Testis (tissue), 5 donors: ENCODE measurements around the gene MAN2A2. TPM values are rescaled to one million over a fixed set of nuclear protein-coding genes. Genes with fewer than 3 reads are reported as not detected.

Source experiments
- DNase-seq: peaks from one replicate; pipeline ENCODE4 v3.0.0-alpha.2; 2019
- H3K27ac ChIP-seq, 2 donors: fragments of 200-600 bp; sonication (generic); one replicate each; pipeline ENCODE4 v1.5.1; 2019
- H3K27me3 ChIP-seq: fragments of 200-600 bp; sonication (generic); one replicate; pipeline ENCODE4 v1.5.1; 2019
- H3K36me3 ChIP-seq: fragments of 200-600 bp; sonication (generic); one replicate; pipeline ENCODE4 v1.5.1; 2017; ENCODE audit warnings: low read depth; ENCODE audit errors: missing control alignments
- H3K4me1 ChIP-seq: fragments of 200-600 bp; sonication (generic); one replicate; pipeline ENCODE4 v1.5.1; 2019
- H3K4me3 ChIP-seq, 2 donors: fragments of 200-600 bp; sonication (generic); one replicate each; pipeline ENCODE4 v1.5.1; 2017 to 2019
- H3K9me3 ChIP-seq: fragments of 200-600 bp; sonication (generic); one replicate; pipeline ENCODE4 v1.5.1; 2017
- CTCF ChIP-seq, 3 experiments: fragments of 450-650 bp in 2 of 3; fragments of 200-600 bp in 1 of 3; sonication (generic) in 1 of 3; IDR thresholded peaks; one replicate each; pipeline ENCODE4 v1.5.1; 2016 to 2019; ENCODE audit warnings: antibody characterized with exemption in 3 of 3, mild to moderate bottlenecking in 2 of 3, moderate library complexity in 1 of 3
- POLR2A ChIP-seq: fragments of 450-650 bp; IDR thresholded peaks from one replicate; pipeline ENCODE4 v1.6.1; 2017; ENCODE audit warnings: antibody characterized with exemption, mild to moderate bottlenecking, moderate library complexity
- WGBS, 2 donors: methylation state at CpG; one replicate each; pipeline ENCODE4 v1.1.5; 2018; 5-methylcytosine and 5-hydroxymethylcytosine counted together
- intact Hi-C: fragments of 100-400 bp; cut with DNase I; formaldehyde crosslinking; loops from one replicate; pipeline ENCODE4 v1.15.1; 2023; ENCODE audit warnings: low total_unique reads
- long read RNA-seq, 2 donors: transcript quantifications; one replicate each; lab custom pipeline, GENCODE V29; 2026
- polyA plus RNA-seq: library from polyadenylated mRNA; stranded (reverse); fragments of 350-450 nt; fragmentation: Illumina TruSeq; extraction: RNeasy Lipid Tissue Mini Kit (QIAGEN cat#74804); gene quantifications from one replicate; pipeline ENCODE4 v1.2.3, GENCODE V29; 2014; ENCODE audit warnings: low read depth, low replicate concordance; ENCODE audit not compliant: insufficient read depth
- total RNA-seq, 2 donors: library from RNA; depleted of rRNA; stranded (reverse); fragments of >200 nt; gene quantifications; one replicate each; pipeline ENCODE4 v1.2.3, GENCODE V29; 2016

MAN2A2 gene
- total RNA-seq: 100 to 1,000 TPM; 128 to 151 TPM
- polyA plus RNA-seq: 101 TPM
- long read RNA-seq, donor 1: 0 reads
- long read RNA-seq, donor 2, full-length matches to known transcripts: 2 of 2 reads
- long read RNA-seq, donor 2, partial matches to known transcripts: 0 of 2 reads
- long read RNA-seq, donor 2, other reads (novel, unspliced or antisense): 0 of 2 reads

DNA sequence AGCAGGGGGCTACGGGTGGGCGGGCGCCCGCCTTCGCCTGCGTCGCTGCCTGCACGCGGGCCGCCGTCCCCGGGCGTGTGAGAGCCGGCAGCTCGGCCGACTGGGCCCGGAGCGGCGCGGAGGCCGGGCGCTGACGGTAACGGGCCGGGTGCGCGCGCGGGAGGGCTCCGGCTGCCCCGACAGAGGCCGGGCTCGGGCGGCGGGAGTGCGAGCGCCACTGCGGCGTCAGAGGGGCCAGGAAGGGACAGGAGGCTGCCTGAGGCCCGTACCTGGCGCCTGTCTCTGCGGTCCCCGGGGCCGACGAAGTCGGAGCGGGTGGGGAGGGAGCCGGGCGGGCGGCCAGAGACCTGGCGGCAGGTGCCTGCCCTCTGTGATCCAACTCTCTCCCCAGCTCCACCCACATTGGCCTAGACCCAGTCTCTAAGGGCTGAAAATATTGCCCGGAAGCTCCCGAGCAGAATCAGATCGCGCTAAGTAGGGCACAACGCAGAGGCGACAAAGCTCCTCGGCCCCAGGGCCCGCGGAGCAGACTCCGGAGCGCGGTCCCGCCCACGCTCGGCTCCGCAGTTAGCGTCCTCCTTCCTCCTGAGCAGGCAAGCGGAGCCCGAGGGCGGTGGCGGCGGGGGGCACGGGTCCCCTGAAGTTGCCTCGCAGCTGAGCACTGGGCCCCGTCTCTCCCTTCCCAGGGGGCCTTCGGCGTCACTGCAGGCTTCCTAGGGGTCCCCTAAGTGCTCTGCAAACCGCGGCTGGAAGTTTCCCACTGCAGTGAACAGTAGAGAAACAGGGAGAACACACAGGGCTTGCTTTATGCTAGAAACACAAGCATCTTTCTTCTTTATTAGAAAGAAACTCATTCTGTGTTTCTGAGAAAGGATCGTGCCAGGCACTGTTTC lies at the start of gene MAN2A2:
TSS of gene MAN2A2 (plus strand) at position 463 of the 893 bp plus-strand sequence. CDS start 906 bp downstream, outside the sequence.
- Histone ChIP-seq H3K27me3 (no peaks in the 10 kb centered on the region), H3K27ac (peak within 1 kb of the TSS; percentile 76 to 94), H3K4me3 (peak within 1 kb of the TSS; percentile 65 to 74), H3K4me1 (peaks cover 18% of the 10 kb centered on the region), H3K36me3 (no peaks in the 10 kb centered on the region), H3K9me3 (no peaks in the 10 kb centered on the region)
- DNase-seq: peak; percentile 53
- intact Hi-C loops: no loop called here
- TF ChIP-seq CTCF (IDR thresholded peaks at IDR 0.05): no peak
- no peak for TF ChIP-seq POLR2A
- WGBS, 2 donors: 0% methylated on average over 17 to 64 of the region's 81 CpGs

- intact Hi-C loops: no loop called here
- Histone ChIP-seq H3K27me3 (no peaks in the 10 kb centered on the region), H3K4me1 (no peaks in the 10 kb centered on the region), H3K36me3 (no peaks in the 10 kb centered on the region), H3K4me3 (no peak overlapping the region), H3K27ac (no peak overlapping the region), H3K9me3 (no peaks in the 10 kb centered on the region)
- WGBS, 2 donors: 80 to 83% methylated on average over 5 to 9 of the region's 9 CpGs
- no peak for DNase-seq
- TF ChIP-seq CTCF (IDR thresholded peaks at IDR 0.05): no peak
- no peak for TF ChIP-seq POLR2A
Observed at GRCh38 chr15:90855139-90855538, 48.0 kb upstream of the MAN2A2 start.

- WGBS, 2 donors: 90 to 93% methylated on average over 8 of the region's 8 CpGs
- Histone ChIP-seq H3K9me3 (no peaks in the 10 kb centered on the region), H3K27me3 (no peaks in the 10 kb centered on the region), H3K27ac (no peak overlapping the region), H3K4me3 (no peak overlapping the region), H3K4me1 (no peaks in the 10 kb centered on the region), H3K36me3 (no peaks in the 10 kb centered on the region)
- no peak for DNase-seq
- no peak for TF ChIP-seq POLR2A
- TF ChIP-seq CTCF (IDR thresholded peaks at IDR 0.05): no peak
- intact Hi-C loops: no loop called here
Observed at GRCh38 chr15:90857337-90857736, 45.8 kb upstream of the MAN2A2 start.

GRCh38 chr15:90857883-90858443 lies 45.1 kb upstream of the MAN2A2 start:
- WGBS, 2 donors: 90 to 92% methylated on average over 8 of the region's 8 CpGs
- no peaks in the 10 kb centered on the region for H3K36me3 ChIP-seq
- DNase-seq: no peak
- H3K27me3 ChIP-seq: no peaks in the 10 kb centered on the region
- H3K4me3 ChIP-seq: no peak overlapping the region
- H3K4me1 ChIP-seq: no peaks in the 10 kb centered on the region
- TF ChIP-seq CTCF (IDR thresholded peaks at IDR 0.05) (no peak), POLR2A (no peak)
- no peaks in the 10 kb centered on the region for H3K9me3 ChIP-seq
- intact Hi-C loops: no loop called here
- H3K27ac ChIP-seq: no peak overlapping the region
